ENCODE measurements around the gene KCNAB2.

DNA sequence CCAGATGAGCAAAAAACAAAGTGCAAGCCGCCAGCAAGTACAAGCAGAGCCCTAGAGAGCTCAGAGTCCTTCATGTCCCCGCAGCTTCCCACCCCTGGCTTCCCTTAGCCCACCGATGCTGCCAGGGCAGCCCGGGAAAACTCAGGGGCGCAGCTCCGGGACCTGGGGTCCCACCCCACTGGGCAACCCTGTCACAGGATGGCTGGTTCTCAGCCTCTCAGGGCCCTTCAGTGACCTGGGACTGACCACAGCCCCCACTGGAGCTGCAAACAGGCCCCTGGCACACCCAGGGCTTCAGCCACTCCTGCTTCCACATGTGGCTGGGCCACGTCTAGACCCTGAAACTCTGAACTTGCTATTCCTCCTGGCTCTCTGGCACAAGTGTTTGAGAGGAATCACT is 84.9 kb downstream of the KCNAB2 start:
- TF ChIP-seq, protein P1, sequence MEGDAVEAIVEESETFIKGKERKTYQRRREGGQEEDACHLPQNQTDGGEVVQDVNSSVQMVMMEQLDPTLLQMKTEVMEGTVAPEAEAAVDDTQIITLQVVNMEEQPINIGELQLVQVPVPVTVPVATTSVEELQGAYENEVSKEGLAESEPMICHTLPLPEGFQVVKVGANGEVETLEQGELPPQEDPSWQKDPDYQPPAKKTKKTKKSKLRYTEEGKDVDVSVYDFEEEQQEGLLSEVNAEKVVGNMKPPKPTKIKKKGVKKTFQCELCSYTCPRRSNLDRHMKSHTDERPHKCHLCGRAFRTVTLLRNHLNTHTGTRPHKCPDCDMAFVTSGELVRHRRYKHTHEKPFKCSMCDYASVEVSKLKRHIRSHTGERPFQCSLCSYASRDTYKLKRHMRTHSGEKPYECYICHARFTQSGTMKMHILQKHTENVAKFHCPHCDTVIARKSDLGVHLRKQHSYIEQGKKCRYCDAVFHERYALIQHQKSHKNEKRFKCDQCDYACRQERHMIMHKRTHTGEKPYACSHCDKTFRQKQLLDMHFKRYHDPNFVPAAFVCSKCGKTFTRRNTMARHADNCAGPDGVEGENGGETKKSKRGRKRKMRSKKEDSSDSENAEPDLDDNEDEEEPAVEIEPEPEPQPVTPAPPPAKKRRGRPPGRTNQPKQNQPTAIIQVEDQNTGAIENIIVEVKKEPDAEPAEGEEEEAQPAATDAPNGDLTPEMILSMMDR (IDR thresholded peaks at IDR 0.05; ENCODE audit: low read length): no peak
- TF ChIP-seq EZH2phosphoT487 (IDR thresholded peaks at IDR 0.05; ENCODE audit: low read length): no peak
- TF ChIP-seq EZH2 (optimal IDR thresholded peaks at IDR 0.05; ENCODE audit: low read depth, low read length): no peak

Measured in MM.1S (cell line).